Rectal smooth muscle tissue (tissue), 1 donor: ENCODE measurements around the gene FLNB.

Experiments
- H3K27ac ChIP-seq: one replicate; pipeline ENCODE4 v1.7.0; 2013; ENCODE audit warnings: low read depth, low read length, inconsistent platforms
- H3K27me3 ChIP-seq: one replicate; pipeline ENCODE4 v1.7.0; 2013; ENCODE audit warnings: low read length; ENCODE audit not compliant: control insufficient read depth, insufficient read depth
- H3K36me3 ChIP-seq: one replicate; pipeline ENCODE4 v1.7.0; 2013; ENCODE audit warnings: low read length; ENCODE audit not compliant: control insufficient read depth, insufficient read depth
- H3K4me1 ChIP-seq: one replicate; pipeline ENCODE4 v1.7.0; 2013; ENCODE audit warnings: low read length; ENCODE audit not compliant: control insufficient read depth, insufficient read depth
- H3K4me3 ChIP-seq: one replicate; pipeline ENCODE4 v1.7.0; 2013; ENCODE audit warnings: low read length
- H3K9ac ChIP-seq: one replicate; pipeline ENCODE4 v1.7.0; 2013; ENCODE audit warnings: low read length

Gene FLNB

GRCh38 chr3:58008141-58009025, at the start of gene FLNB:
TSS of gene FLNB (plus strand) at chr3:58008422. CDS start at chr3:58008565, 143 bp downstream.
- H3K9ac ChIP-seq = peak within 1 kb of the TSS; percentile 98
- peak within 1 kb of the TSS; percentile 94 for H3K27ac ChIP-seq
- H3K27me3 ChIP-seq = no peaks in the 10 kb centered on the region
- H3K4me3 ChIP-seq = peak within 1 kb of the TSS; percentile 100
- H3K36me3 ChIP-seq = no peaks in the 10 kb centered on the region
- peaks cover 14% of the 10 kb centered on the region for H3K4me1 ChIP-seq

- peak overlapping the region; percentile 82 for H3K27ac ChIP-seq
- H3K4me3 ChIP-seq = peak overlapping the region; percentile 28
- peaks cover 14% of the 10 kb centered on the region for H3K4me1 ChIP-seq
- no peaks in the 10 kb centered on the region for H3K27me3 ChIP-seq
- no peak overlapping the region for H3K9ac ChIP-seq
- H3K36me3 ChIP-seq = no peaks in the 10 kb centered on the region
Measured at GRCh38 chr3:57958642-57959422, 49.4 kb upstream of the FLNB start.

- H3K4me3 ChIP-seq = peak overlapping the region; percentile 28
- H3K36me3 ChIP-seq = no peaks in the 10 kb centered on the region
- H3K27ac ChIP-seq = peak overlapping the region; percentile 82
- no peaks in the 10 kb centered on the region for H3K27me3 ChIP-seq
- peaks cover 14% of the 10 kb centered on the region for H3K4me1 ChIP-seq
- H3K9ac ChIP-seq = no peak overlapping the region
Measured at GRCh38 chr3:57959423-57960173, 48.6 kb upstream of the FLNB start.

- Histone ChIP-seq H3K27ac (peak overlapping the region; percentile 82), H3K36me3 (no peaks in the 10 kb centered on the region), H3K27me3 (no peaks in the 10 kb centered on the region), H3K4me3 (peak overlapping the region; percentile 2), H3K4me1 (peaks cover 14% of the 10 kb centered on the region), H3K9ac (no peak overlapping the region)
Measured at GRCh38 chr3:57960174-57960505, 48.1 kb upstream of the FLNB start.

GRCh38 chr3:57961177-57961827, 46.9 kb upstream of the FLNB start:
- Histone ChIP-seq H3K4me3 (no peak overlapping the region), H3K27me3 (no peaks in the 10 kb centered on the region), H3K36me3 (no peaks in the 10 kb centered on the region), H3K9ac (no peak overlapping the region), H3K27ac (no peak overlapping the region), H3K4me1 (peaks cover 14% of the 10 kb centered on the region)

- Histone ChIP-seq H3K27me3 (no peaks in the 10 kb centered on the region), H3K36me3 (no peaks in the 10 kb centered on the region), H3K4me3 (no peak overlapping the region), H3K4me1 (peaks cover 14% of the 10 kb centered on the region), H3K27ac (no peak overlapping the region), H3K9ac (no peak overlapping the region)
Measured at GRCh38 chr3:57961828-57962447, 46.3 kb upstream of the FLNB start.

GRCh38 chr3:57962448-57962834, 45.8 kb upstream of the FLNB start:
- no peaks in the 10 kb centered on the region for H3K27me3 ChIP-seq

GRCh38 chr3:57963811-57964346, 44.3 kb upstream of the FLNB start:
- H3K27me3 ChIP-seq = no peaks in the 10 kb centered on the region
- H3K4me1 ChIP-seq = peaks cover 12% of the 10 kb centered on the region
- no peak overlapping the region for H3K4me3 ChIP-seq
- no peak overlapping the region for H3K9ac ChIP-seq
- peak overlapping the region; percentile 9 for H3K27ac ChIP-seq
- no peaks in the 10 kb centered on the region for H3K36me3 ChIP-seq

More at GRCh38 chr3:57962448-57962834, 45.8 kb upstream of the FLNB start:
- H3K36me3 ChIP-seq = no peaks in the 10 kb centered on the region
- H3K4me3 ChIP-seq = no peak overlapping the region
- peaks cover 14% of the 10 kb centered on the region for H3K4me1 ChIP-seq
- H3K27ac ChIP-seq = no peak overlapping the region
- no peak overlapping the region for H3K9ac ChIP-seq

GRCh38 chr3:57966829-57967228, 41.4 kb upstream of the FLNB start:
- H3K27me3 ChIP-seq = no peaks in the 10 kb centered on the region
- no peak overlapping the region for H3K4me3 ChIP-seq
- no peak overlapping the region for H3K9ac ChIP-seq
- no peaks in the 10 kb centered on the region for H3K36me3 ChIP-seq
- no peak overlapping the region for H3K27ac ChIP-seq
- H3K4me1 ChIP-seq = no peaks in the 10 kb centered on the region

- Histone ChIP-seq H3K27me3 (no peaks in the 10 kb centered on the region), H3K4me1 (peaks cover 3% of the 10 kb centered on the region), H3K27ac (no peak overlapping the region), H3K9ac (no peak overlapping the region), H3K4me3 (no peak overlapping the region), H3K36me3 (no peaks in the 10 kb centered on the region)
Measured at GRCh38 chr3:57967590-57967989, 40.6 kb upstream of the FLNB start.

GRCh38 chr3:57968501-57968900, 39.7 kb upstream of the FLNB start:
- H3K9ac ChIP-seq = no peak overlapping the region
- H3K36me3 ChIP-seq = no peaks in the 10 kb centered on the region
- no peak overlapping the region for H3K4me3 ChIP-seq
- no peak overlapping the region for H3K27ac ChIP-seq
- H3K27me3 ChIP-seq = no peaks in the 10 kb centered on the region
- H3K4me1 ChIP-seq = peaks cover 7% of the 10 kb centered on the region
